Testis (tissue), 3 donors: Measurements from ENCODE around the gene WDR33. TPM values are rescaled to one million over a fixed set of nuclear protein-coding genes. Genes with fewer than 3 reads are reported as not detected.

Source experiments
- DNase-seq: peaks from one replicate; pipeline ENCODE4 v3.0.0-alpha.2; 2019
- H3K27ac ChIP-seq, 2 donors: fragments of 200-600 bp; sonication (generic); one replicate each; pipeline ENCODE4 v1.5.1; 2019
- H3K27me3 ChIP-seq: fragments of 200-600 bp; sonication (generic); one replicate; pipeline ENCODE4 v1.5.1; 2019
- H3K36me3 ChIP-seq: fragments of 200-600 bp; sonication (generic); one replicate; pipeline ENCODE4 v1.5.1; 2017; ENCODE audit warnings: low read depth; ENCODE audit errors: missing control alignments
- H3K4me1 ChIP-seq: fragments of 200-600 bp; sonication (generic); one replicate; pipeline ENCODE4 v1.5.1; 2019
- H3K4me3 ChIP-seq, 2 donors: fragments of 200-600 bp; sonication (generic); one replicate each; pipeline ENCODE4 v1.5.1; 2017 to 2019
- H3K9me3 ChIP-seq: fragments of 200-600 bp; sonication (generic); one replicate; pipeline ENCODE4 v1.5.1; 2017
- POLR2A ChIP-seq: fragments of 450-650 bp; IDR thresholded peaks from one replicate; pipeline ENCODE4 v1.6.1; 2017; ENCODE audit warnings: antibody characterized with exemption, mild to moderate bottlenecking, moderate library complexity
- WGBS, 2 donors: methylation state at CpG; one replicate each; pipeline ENCODE4 v1.1.5; 2018; 5-methylcytosine and 5-hydroxymethylcytosine counted together
- intact Hi-C: fragments of 100-400 bp; cut with DNase I; formaldehyde crosslinking; loops from one replicate; pipeline ENCODE4 v1.15.1; 2023; ENCODE audit warnings: low total_unique reads
- polyA plus RNA-seq: library from polyadenylated mRNA; stranded (reverse); fragments of 350-450 nt; fragmentation: Illumina TruSeq; extraction: RNeasy Lipid Tissue Mini Kit (QIAGEN cat#74804); gene quantifications from one replicate; pipeline ENCODE4 v1.2.3, GENCODE V29; 2014; ENCODE audit warnings: low read depth, low replicate concordance; ENCODE audit not compliant: insufficient read depth
- total RNA-seq, 2 donors: library from RNA; depleted of rRNA; stranded (reverse); fragments of >200 nt; gene quantifications; one replicate each; pipeline ENCODE4 v1.2.3, GENCODE V29; 2016
- TF ChIP-seq, protein P1 (sequence below), 3 experiments: fragments of 450-650 bp in 2 of 3; fragments of 200-600 bp in 1 of 3; sonication (generic) in 1 of 3; IDR thresholded peaks; one replicate each; pipeline ENCODE4 v1.5.1; 2016 to 2019; ENCODE audit warnings: antibody characterized with exemption in 3 of 3, mild to moderate bottlenecking in 2 of 3, moderate library complexity in 1 of 3

The WDR33 gene
- total and polyA plus RNA-seq, 3 donors from 2014 or later = 57.4 to 65.8 (median 62.1) TPM

DNA sequence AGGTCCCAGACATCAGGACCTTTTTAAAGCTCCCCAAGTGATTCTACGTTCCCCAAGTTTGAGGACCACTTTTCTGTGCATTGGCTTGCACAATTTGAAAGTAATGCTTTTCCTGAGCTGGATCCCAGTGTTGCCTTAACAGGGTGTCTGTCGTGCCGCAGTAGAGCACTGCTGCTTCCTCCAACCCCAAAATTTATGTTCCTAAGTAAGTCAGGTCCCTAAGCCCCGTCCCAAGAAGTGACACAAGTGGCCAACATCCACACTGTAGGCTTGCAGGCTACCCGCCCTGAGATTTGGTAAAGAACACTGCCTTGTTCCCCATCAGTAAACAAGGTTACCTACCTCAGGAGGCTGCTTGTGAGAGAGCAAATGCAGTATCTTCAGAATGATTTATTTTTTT, 107.7 kb downstream of the WDR33 start:
- WGBS, 2 donors = 65 to 84% methylated on average over 5 of the region's 5 CpGs
- Histone ChIP-seq H3K27me3 (no peaks in the 10 kb centered on the region), H3K4me3 (no peak overlapping the region), H3K9me3 (no peaks in the 10 kb centered on the region), H3K27ac (no peak overlapping the region), H3K4me1 (peaks cover 31% of the 10 kb centered on the region), H3K36me3 (no peaks in the 10 kb centered on the region)
- no peak for TF ChIP-seq POLR2A
- TF ChIP-seq, protein P1, sequence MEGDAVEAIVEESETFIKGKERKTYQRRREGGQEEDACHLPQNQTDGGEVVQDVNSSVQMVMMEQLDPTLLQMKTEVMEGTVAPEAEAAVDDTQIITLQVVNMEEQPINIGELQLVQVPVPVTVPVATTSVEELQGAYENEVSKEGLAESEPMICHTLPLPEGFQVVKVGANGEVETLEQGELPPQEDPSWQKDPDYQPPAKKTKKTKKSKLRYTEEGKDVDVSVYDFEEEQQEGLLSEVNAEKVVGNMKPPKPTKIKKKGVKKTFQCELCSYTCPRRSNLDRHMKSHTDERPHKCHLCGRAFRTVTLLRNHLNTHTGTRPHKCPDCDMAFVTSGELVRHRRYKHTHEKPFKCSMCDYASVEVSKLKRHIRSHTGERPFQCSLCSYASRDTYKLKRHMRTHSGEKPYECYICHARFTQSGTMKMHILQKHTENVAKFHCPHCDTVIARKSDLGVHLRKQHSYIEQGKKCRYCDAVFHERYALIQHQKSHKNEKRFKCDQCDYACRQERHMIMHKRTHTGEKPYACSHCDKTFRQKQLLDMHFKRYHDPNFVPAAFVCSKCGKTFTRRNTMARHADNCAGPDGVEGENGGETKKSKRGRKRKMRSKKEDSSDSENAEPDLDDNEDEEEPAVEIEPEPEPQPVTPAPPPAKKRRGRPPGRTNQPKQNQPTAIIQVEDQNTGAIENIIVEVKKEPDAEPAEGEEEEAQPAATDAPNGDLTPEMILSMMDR (IDR thresholded peaks at IDR 0.05) = no peak
- intact Hi-C loops = no loop called here
- no peak for DNase-seq

- H3K36me3 ChIP-seq = no peaks in the 10 kb centered on the region
- peak overlapping the region; percentile 86 to 95 for H3K27ac ChIP-seq
- no peak for TF ChIP-seq POLR2A
- TF ChIP-seq, protein P1 (IDR thresholded peaks at IDR 0.05) = peak in 1 of 3 experiments; percentile 4
- peak overlapping the region; percentile 73 to 87 for H3K4me3 ChIP-seq
- 51 to 54% methylated on average over 19 of the region's 19 CpGs for WGBS, 2 donors
- peaks cover 23% of the 10 kb centered on the region for H3K4me1 ChIP-seq
- no peaks in the 10 kb centered on the region for H3K9me3 ChIP-seq
- no peak for DNase-seq
- H3K27me3 ChIP-seq = no peaks in the 10 kb centered on the region
- intact Hi-C loops = no loop called here
Observed at GRCh38 chr2:127702395-127703009, 108.5 kb downstream of the WDR33 start.

DNA sequence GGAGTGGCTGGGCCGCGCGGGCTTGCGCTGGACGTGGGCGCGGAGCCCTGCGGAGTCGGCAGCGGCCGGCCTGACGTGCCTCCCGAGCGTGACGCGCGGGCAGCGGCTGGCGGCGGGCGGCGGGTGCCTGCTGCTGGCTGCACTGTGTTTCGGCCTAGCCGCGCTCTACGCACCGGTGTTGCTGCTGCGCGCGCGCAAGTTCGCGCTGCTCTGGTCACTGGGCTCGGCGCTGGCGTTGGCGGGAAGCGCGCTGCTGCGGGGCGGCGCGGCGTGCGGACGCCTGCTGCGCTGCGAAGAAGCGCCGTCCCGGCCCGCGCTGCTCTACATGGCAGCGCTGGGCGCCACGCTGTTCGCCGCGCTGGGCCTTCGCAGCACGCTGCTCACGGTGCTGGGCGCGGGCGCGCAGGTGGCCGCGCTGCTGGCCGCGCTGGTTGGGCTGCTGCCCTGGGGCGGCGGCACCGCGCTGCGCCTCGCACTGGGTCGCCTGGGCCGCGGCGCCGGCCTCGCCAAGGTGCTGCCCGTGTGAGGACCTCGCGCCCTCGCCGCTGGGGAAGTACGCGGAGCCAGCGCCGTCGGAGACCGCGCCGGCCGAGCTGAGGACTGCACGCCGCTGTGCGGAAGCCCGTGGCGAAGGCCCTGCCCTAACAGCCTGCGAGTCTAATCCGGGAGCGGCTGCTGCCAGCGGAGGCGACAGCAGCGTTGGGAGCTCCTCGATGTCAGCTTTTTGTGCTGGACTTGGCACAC, 109.1 kb downstream of the WDR33 start:
- 1 to 3% methylated on average over 4 to 108 of the region's 108 CpGs for WGBS, 2 donors
- H3K27ac ChIP-seq = peak overlapping the region; percentile 86 to 95
- peak; percentile 78 for DNase-seq
- H3K27me3 ChIP-seq = no peaks in the 10 kb centered on the region
- H3K36me3 ChIP-seq = no peaks in the 10 kb centered on the region
- intact Hi-C loops = no loop called here
- H3K4me3 ChIP-seq = peak overlapping the region; percentile 73 to 87
- H3K4me1 ChIP-seq = peaks cover 22% of the 10 kb centered on the region
- no peaks in the 10 kb centered on the region for H3K9me3 ChIP-seq
- no peak for TF ChIP-seq POLR2A
- TF ChIP-seq, protein P1 (IDR thresholded peaks at IDR 0.05) = peak in 2 of 3 experiments; percentile 14 to 16

- H3K9me3 ChIP-seq = no peaks in the 10 kb centered on the region
- no peaks in the 10 kb centered on the region for H3K36me3 ChIP-seq
- peak within 1 kb of the TSS; percentile 86 to 95 for H3K27ac ChIP-seq
- H3K4me1 ChIP-seq = peaks cover 22% of the 10 kb centered on the region
- peak within 1 kb of the TSS; percentile 73 to 87 for H3K4me3 ChIP-seq
- no peaks in the 10 kb centered on the region for H3K27me3 ChIP-seq
- intact Hi-C loops = no loop called here
- peak; percentile 95 for DNase-seq
- WGBS, 2 donors = 0 to 2% methylated on average over 18 to 44 of the region's 44 CpGs
- TF ChIP-seq, protein P1 (IDR thresholded peaks at IDR 0.05) = no peak
- TF ChIP-seq POLR2A = peak; percentile 45
Observed at GRCh38 chr2:127701193-127701650, 109.7 kb downstream of the WDR33 start, which contains the start of gene SFT2D3. TSS of gene SFT2D3 (plus strand) at chr2:127701497. CDS start at chr2:127701529, 32 bp downstream.
